ENCODE data around the gene TSR3. TPM values are rescaled to one million over a fixed set of nuclear protein-coding genes. Genes with fewer than 3 reads are reported as not detected.
A peak's percentile ranks its signal among the peaks of the same experiment; 100 is the strongest.

Gene TSR3
- total and polyA plus RNA-seq, 10 donors: 31.1 to 73.1 (median 47.2) TPM

- no peak for DNase-seq
- WGBS, 5 donors: 84 to 96% (median 92%) methylated on average over 7 to 14 of the region's 14 CpGs
- intact Hi-C loops (cut with DNase I; ENCODE audit: low total_unique reads): no loop called here
- Histone ChIP-seq H3K9me3 (no peaks in the 10 kb centered on the region), H3K36me3 (peaks cover 0 to 37% (median 30%) of the 10 kb centered on the region in 6 donors), H3K27me3 (replicated peaks in 1 of 7) (no peaks in the 10 kb centered on the region), H3K4me3 (no peak overlapping the region), H3K4me1 (peaks cover 17 to 46% (median 35%) of the 10 kb centered on the region in 6 donors), H3K27ac (no peak overlapping the region)
- TF ChIP-seq CTCF (IDR thresholded peaks at IDR 0.05 in 8 of 11, conservative IDR thresholded peaks at IDR 0.05 in 3 of 11) (no peak), POLR2AphosphoS5 (IDR thresholded peaks at IDR 0.05) (no peak), POLR2A (IDR thresholded peaks at IDR 0.05) (no peak)
Measured at GRCh38 chr16:1348926-1349325, 2.8 kb downstream of the TSR3 start.

GRCh38 chr16:1348441-1348840 lies 3.2 kb downstream of the TSR3 start:
- Histone ChIP-seq H3K4me3 (no peak overlapping the region), H3K27me3 (replicated peaks in 1 of 7) (no peaks in the 10 kb centered on the region), H3K4me1 (peaks cover 18 to 46% (median 33%) of the 10 kb centered on the region in 6 donors), H3K9me3 (no peaks in the 10 kb centered on the region), H3K36me3 (peaks cover 0 to 37% (median 30%) of the 10 kb centered on the region in 6 donors), H3K27ac (no peak overlapping the region)
- DNase-seq: no peak
- TF ChIP-seq POLR2AphosphoS5 (IDR thresholded peaks at IDR 0.05) (peak in 1 of 3 donors; percentile 23), CTCF (IDR thresholded peaks at IDR 0.05 in 8 of 11, conservative IDR thresholded peaks at IDR 0.05 in 3 of 11) (no peak), POLR2A (IDR thresholded peaks at IDR 0.05) (no peak)
- WGBS, 5 donors: 87 to 95% (median 92%) methylated on average over 11 to 15 of the region's 15 CpGs
- intact Hi-C loops (cut with DNase I; ENCODE audit: low total_unique reads): no loop called here

- intact Hi-C loops (cut with DNase I; ENCODE audit: low total_unique reads): no loop called here
- no peaks in the 10 kb centered on the region for H3K9me3 ChIP-seq
- TF ChIP-seq CTCF (IDR thresholded peaks at IDR 0.05 in 8 of 11, conservative IDR thresholded peaks at IDR 0.05 in 3 of 11) (no peak), POLR2A (IDR thresholded peaks at IDR 0.05) (no peak), POLR2AphosphoS5 (IDR thresholded peaks at IDR 0.05) (no peak)
- DNase-seq: no peak
- WGBS, 5 donors: 89 to 93% (median 91%) methylated on average over 16 to 29 of the region's 29 CpGs; no CpG with 5 or more reads in 1 of the 5 donors
- peaks cover 0 to 37% (median 30%) of the 10 kb centered on the region in 6 donors for H3K36me3 ChIP-seq
- H3K27ac ChIP-seq: no peak overlapping the region
- H3K4me3 ChIP-seq: no peak overlapping the region
- no peaks in the 10 kb centered on the region for H3K27me3 ChIP-seq (replicated peaks in 1 of 7)
- peaks cover 21 to 46% (median 33%) of the 10 kb centered on the region in 6 donors for H3K4me1 ChIP-seq
Measured at GRCh38 chr16:1347962-1348361, 3.7 kb downstream of the TSR3 start.

- DNase-seq: no peak
- 87 to 98% (median 93%) methylated on average over 6 to 31 of the region's 31 CpGs for WGBS, 5 donors
- H3K4me3 ChIP-seq: no peak overlapping the region
- H3K27me3 ChIP-seq (replicated peaks in 1 of 7): no peaks in the 10 kb centered on the region
- peaks cover 16 to 46% (median 33%) of the 10 kb centered on the region in 6 donors for H3K4me1 ChIP-seq
- no peak overlapping the region for H3K27ac ChIP-seq
- H3K9me3 ChIP-seq: no peaks in the 10 kb centered on the region
- H3K36me3 ChIP-seq: peaks cover 0 to 37% (median 30%) of the 10 kb centered on the region in 6 donors
- intact Hi-C loops (cut with DNase I; ENCODE audit: low total_unique reads): no loop called here
- TF ChIP-seq POLR2AphosphoS5 (IDR thresholded peaks at IDR 0.05) (no peak), POLR2A (IDR thresholded peaks at IDR 0.05) (no peak), CTCF (IDR thresholded peaks at IDR 0.05 in 8 of 11, conservative IDR thresholded peaks at IDR 0.05 in 3 of 11) (no peak)
Measured at GRCh38 chr16:1347286-1347855, 4.3 kb downstream of the TSR3 start.

All from spleen (tissue), 11 donors.